Mucosa of gallbladder (tissue), 1 donor: ENCODE measurements around the gene SNAPC3. TPM values are rescaled to one million over a fixed set of nuclear protein-coding genes. Genes with fewer than 3 reads are reported as not detected.
"Not testable (repeated sequence)": the region's sequence is repeated elsewhere in the genome, so short reads cannot be mapped to it uniquely, and the experiment has no call there.

ENCODE experiments used
- DNase-seq: peaks from one replicate; pipeline ENCODE4 v3.0.0-alpha.2; 2020; ENCODE audit warnings: low spot score
- total RNA-seq: library from RNA; stranded (reverse); gene quantifications from one replicate; pipeline ENCODE4 v1.2.1, GENCODE V29; 2021
- donor health status: DM: no; HTN: no; CAD: no.

The SNAPC3 gene
- 36.5 TPM for total RNA-seq

- DNase-seq: peak; percentile 95
Observed at GRCh38 chr9:15422372-15423230, at the start of gene SNAPC3. Gene SNAPC3, plus strand, starts transcription at chr9:15422876. Its CDS starts 4 bp downstream, at chr9:15422880.

GRCh38 chr9:15373881-15374280, 48.8 kb upstream of the SNAPC3 start:
- DNase-seq: no peak

- no peak for DNase-seq
Observed at GRCh38 chr9:15374310-15374709, 48.4 kb upstream of the SNAPC3 start.

GRCh38 chr9:15374825-15375224, 47.9 kb upstream of the SNAPC3 start:
- DNase-seq: no peak

GRCh38 chr9:15377625-15378540, 44.8 kb upstream of the SNAPC3 start:
- no peak for DNase-seq

- not testable (repeated sequence) for DNase-seq
Observed at GRCh38 chr9:15379317-15379716, 43.4 kb upstream of the SNAPC3 start.

- DNase-seq: not testable (repeated sequence)
Observed at GRCh38 chr9:15379888-15380287, 42.8 kb upstream of the SNAPC3 start.

GRCh38 chr9:15381491-15381890, 41.2 kb upstream of the SNAPC3 start:
- DNase-seq: no peak

GRCh38 chr9:15386465-15386864, 36.2 kb upstream of the SNAPC3 start:
- no peak for DNase-seq

- DNase-seq: no peak
Observed at GRCh38 chr9:15389173-15389572, 33.5 kb upstream of the SNAPC3 start.

- DNase-seq: no peak
Observed at GRCh38 chr9:15389631-15390030, 33.0 kb upstream of the SNAPC3 start.

- no peak for DNase-seq
Observed at GRCh38 chr9:15390201-15390600, 32.5 kb upstream of the SNAPC3 start.

- no peak for DNase-seq
Observed at GRCh38 chr9:15392363-15392762, 30.3 kb upstream of the SNAPC3 start.

- DNase-seq: no peak
Observed at GRCh38 chr9:15400281-15400941, 22.3 kb upstream of the SNAPC3 start.

- DNase-seq: no peak
Observed at GRCh38 chr9:15401266-15401665, 21.4 kb upstream of the SNAPC3 start.

GRCh38 chr9:15403155-15403554, 19.5 kb upstream of the SNAPC3 start:
- DNase-seq: no peak

- no peak for DNase-seq
Observed at GRCh38 chr9:15404171-15404570, 18.5 kb upstream of the SNAPC3 start.

- peak; percentile 58 for DNase-seq
Observed at GRCh38 chr9:15416880-15417279, 5.8 kb upstream of the SNAPC3 start.

- DNase-seq: no peak
Observed at GRCh38 chr9:15417626-15418025, 5.0 kb upstream of the SNAPC3 start.

GRCh38 chr9:15420796-15421195, 1.9 kb upstream of the SNAPC3 start:
- no peak for DNase-seq

- no peak for DNase-seq
Observed at GRCh38 chr9:15421532-15421931, 1.1 kb upstream of the SNAPC3 start.

GRCh38 chr9:15421990-15422371, 695 bp upstream of the SNAPC3 start:
- DNase-seq: no peak
